HL-60 (cell line): ENCODE data around the gene HECW1.

Experiments used
- GABPA ChIP-seq: IDR thresholded peaks from 2 replicates; pipeline ENCODE4 v1.6.1; 2012; ENCODE audit warnings: low read depth
- POLR2AphosphoS5 ChIP-seq: IDR thresholded peaks from 2 replicates; pipeline ENCODE4 v1.6.1; 2012; ENCODE audit warnings: low read depth
- SPI1 ChIP-seq: IDR thresholded peaks from 2 replicates; pipeline ENCODE4 v1.6.1; 2012; ENCODE audit warnings: low read depth, mild to moderate bottlenecking, borderline replicate concordance
- TF ChIP-seq, protein P1 (sequence below): IDR thresholded peaks from one replicate; pipeline ENCODE4 v1.5.1; 2011; ENCODE audit warnings: low read length, control low read depth, inconsistent platforms; ENCODE audit not compliant: insufficient read depth
- TF ChIP-seq, protein P2 (sequence below): IDR thresholded peaks from 2 replicates; pipeline ENCODE4 v1.6.1; 2012; ENCODE audit warnings: low read depth; ENCODE audit not compliant: insufficient replicate concordance

DNA sequence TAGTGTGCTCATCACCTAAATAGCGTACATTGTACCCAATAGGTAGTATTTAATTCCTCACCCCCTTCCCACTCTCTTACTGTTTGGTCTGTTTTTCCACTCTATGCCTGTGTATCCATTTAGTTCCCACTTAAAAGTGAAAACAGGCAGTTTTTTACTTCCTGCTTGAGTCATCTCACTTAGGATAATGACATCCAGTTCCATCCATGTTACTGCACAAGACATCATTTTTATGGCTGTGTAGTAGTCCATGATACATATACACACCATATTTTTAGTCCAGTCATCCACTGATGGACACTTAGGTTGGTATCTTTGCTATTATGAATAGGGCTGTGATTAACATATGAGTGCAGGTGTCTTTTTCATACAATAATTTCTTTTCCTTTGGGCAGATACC, 480.6 kb downstream of the HECW1 start:
- TF ChIP-seq, protein P1, sequence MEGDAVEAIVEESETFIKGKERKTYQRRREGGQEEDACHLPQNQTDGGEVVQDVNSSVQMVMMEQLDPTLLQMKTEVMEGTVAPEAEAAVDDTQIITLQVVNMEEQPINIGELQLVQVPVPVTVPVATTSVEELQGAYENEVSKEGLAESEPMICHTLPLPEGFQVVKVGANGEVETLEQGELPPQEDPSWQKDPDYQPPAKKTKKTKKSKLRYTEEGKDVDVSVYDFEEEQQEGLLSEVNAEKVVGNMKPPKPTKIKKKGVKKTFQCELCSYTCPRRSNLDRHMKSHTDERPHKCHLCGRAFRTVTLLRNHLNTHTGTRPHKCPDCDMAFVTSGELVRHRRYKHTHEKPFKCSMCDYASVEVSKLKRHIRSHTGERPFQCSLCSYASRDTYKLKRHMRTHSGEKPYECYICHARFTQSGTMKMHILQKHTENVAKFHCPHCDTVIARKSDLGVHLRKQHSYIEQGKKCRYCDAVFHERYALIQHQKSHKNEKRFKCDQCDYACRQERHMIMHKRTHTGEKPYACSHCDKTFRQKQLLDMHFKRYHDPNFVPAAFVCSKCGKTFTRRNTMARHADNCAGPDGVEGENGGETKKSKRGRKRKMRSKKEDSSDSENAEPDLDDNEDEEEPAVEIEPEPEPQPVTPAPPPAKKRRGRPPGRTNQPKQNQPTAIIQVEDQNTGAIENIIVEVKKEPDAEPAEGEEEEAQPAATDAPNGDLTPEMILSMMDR: no peak
- TF ChIP-seq, protein P2, sequence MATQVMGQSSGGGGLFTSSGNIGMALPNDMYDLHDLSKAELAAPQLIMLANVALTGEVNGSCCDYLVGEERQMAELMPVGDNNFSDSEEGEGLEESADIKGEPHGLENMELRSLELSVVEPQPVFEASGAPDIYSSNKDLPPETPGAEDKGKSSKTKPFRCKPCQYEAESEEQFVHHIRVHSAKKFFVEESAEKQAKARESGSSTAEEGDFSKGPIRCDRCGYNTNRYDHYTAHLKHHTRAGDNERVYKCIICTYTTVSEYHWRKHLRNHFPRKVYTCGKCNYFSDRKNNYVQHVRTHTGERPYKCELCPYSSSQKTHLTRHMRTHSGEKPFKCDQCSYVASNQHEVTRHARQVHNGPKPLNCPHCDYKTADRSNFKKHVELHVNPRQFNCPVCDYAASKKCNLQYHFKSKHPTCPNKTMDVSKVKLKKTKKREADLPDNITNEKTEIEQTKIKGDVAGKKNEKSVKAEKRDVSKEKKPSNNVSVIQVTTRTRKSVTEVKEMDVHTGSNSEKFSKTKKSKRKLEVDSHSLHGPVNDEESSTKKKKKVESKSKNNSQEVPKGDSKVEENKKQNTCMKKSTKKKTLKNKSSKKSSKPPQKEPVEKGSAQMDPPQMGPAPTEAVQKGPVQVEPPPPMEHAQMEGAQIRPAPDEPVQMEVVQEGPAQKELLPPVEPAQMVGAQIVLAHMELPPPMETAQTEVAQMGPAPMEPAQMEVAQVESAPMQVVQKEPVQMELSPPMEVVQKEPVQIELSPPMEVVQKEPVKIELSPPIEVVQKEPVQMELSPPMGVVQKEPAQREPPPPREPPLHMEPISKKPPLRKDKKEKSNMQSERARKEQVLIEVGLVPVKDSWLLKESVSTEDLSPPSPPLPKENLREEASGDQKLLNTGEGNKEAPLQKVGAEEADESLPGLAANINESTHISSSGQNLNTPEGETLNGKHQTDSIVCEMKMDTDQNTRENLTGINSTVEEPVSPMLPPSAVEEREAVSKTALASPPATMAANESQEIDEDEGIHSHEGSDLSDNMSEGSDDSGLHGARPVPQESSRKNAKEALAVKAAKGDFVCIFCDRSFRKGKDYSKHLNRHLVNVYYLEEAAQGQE: no peak
- TF ChIP-seq POLR2AphosphoS5 (no peak), GABPA (no peak), SPI1 (no peak)
